ENCODE data around the gene NOL4L.

- TF ChIP-seq EZH2phosphoT487 (IDR thresholded peaks at IDR 0.05; ENCODE audit: low read depth, severe bottlenecking, unreplicated experiment) (no peak), EZH2 (IDR thresholded peaks at IDR 0.05; ENCODE audit: borderline replicate concordance) (no peak), CTCF (IDR thresholded peaks at IDR 0.05; ENCODE audit: poor library complexity) (no peak)
These were observed 47.6 kb upstream of the NOL4L start for GRCh38 chr20:32632461-32633354.
